Measurements from ENCODE around the gene ZNF474.

Gene ZNF474

GRCh38 chr5:122137702-122138101, 8.4 kb downstream of the ZNF474 start:
- DNase-seq (ENCODE audit: low read depth in 1 of 2, low spot score in 1 of 2), result no peak
- H3K27me3 ChIP-seq (ENCODE audit: insufficient read depth, poor library complexity, severe bottlenecking), result no peaks in the 10 kb centered on the region
- H3K27ac ChIP-seq (replicated peaks), result no peak overlapping the region
- no peak overlapping the region for H3K4me3 ChIP-seq (replicated peaks; ENCODE audit: insufficient read depth, low read length)
- TF ChIP-seq CTCF (IDR thresholded peaks at IDR 0.05; ENCODE audit: insufficient read depth, low read length) (no peak), REST (IDR thresholded peaks at IDR 0.05; ENCODE audit: insufficient replicate concordance, low read depth) (no peak), POLR2AphosphoS5 (IDR thresholded peaks at IDR 0.05; ENCODE audit: low read depth) (no peak), SPI1 (IDR thresholded peaks at IDR 0.05; ENCODE audit: borderline replicate concordance, low read depth) (no peak), GABPA (IDR thresholded peaks at IDR 0.05; ENCODE audit: low read depth) (no peak)

GRCh38 chr5:122138356-122138755, 9.0 kb downstream of the ZNF474 start:
- Histone ChIP-seq H3K4me3 (replicated peaks; ENCODE audit: insufficient read depth, low read length) (no peak overlapping the region), H3K27ac (replicated peaks) (no peak overlapping the region), H3K27me3 (ENCODE audit: insufficient read depth, poor library complexity, severe bottlenecking) (no peaks in the 10 kb centered on the region)
- no peak for DNase-seq (ENCODE audit: low read depth in 1 of 2, low spot score in 1 of 2)
- TF ChIP-seq REST (IDR thresholded peaks at IDR 0.05; ENCODE audit: insufficient replicate concordance, low read depth) (no peak), GABPA (IDR thresholded peaks at IDR 0.05; ENCODE audit: low read depth) (no peak), SPI1 (IDR thresholded peaks at IDR 0.05; ENCODE audit: borderline replicate concordance, low read depth) (no peak), POLR2AphosphoS5 (IDR thresholded peaks at IDR 0.05; ENCODE audit: low read depth) (no peak), CTCF (IDR thresholded peaks at IDR 0.05; ENCODE audit: insufficient read depth, low read length) (no peak)

DNA sequence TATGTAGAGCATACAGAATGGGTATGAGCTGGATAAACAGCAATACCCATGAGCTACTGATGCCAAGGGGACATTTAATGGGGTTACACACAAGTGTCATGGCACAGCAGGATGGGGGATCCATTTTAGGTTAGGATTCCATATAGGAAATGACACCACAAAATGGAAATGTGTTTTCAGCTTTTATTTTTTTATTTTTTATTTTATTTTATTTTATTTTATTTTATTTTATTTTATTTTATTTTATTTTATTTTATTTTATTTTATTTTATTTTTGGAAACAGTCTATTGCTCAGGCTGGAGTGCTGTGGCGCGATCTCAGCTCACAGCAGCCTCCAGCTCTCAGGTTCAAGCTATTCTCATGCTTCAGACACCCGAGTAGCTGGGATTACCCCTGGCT, 11.6 kb downstream of the ZNF474 start:
- DNase-seq (ENCODE audit: low read depth in 1 of 2, low spot score in 1 of 2), result no peak

More for the DNA sequence above, 11.6 kb downstream of the ZNF474 start:
- no peaks in the 10 kb centered on the region for H3K27me3 ChIP-seq (ENCODE audit: insufficient read depth, poor library complexity, severe bottlenecking)
- TF ChIP-seq SPI1 (IDR thresholded peaks at IDR 0.05; ENCODE audit: borderline replicate concordance, low read depth), result no peak
- no peak for TF ChIP-seq CTCF (IDR thresholded peaks at IDR 0.05; ENCODE audit: insufficient read depth, low read length)
- no peak for TF ChIP-seq GABPA (IDR thresholded peaks at IDR 0.05; ENCODE audit: low read depth)
- no peak for TF ChIP-seq REST (IDR thresholded peaks at IDR 0.05; ENCODE audit: insufficient replicate concordance, low read depth)
- no peak for TF ChIP-seq POLR2AphosphoS5 (IDR thresholded peaks at IDR 0.05; ENCODE audit: low read depth)
- H3K27ac ChIP-seq (replicated peaks), result no peak overlapping the region
- H3K4me3 ChIP-seq (replicated peaks; ENCODE audit: insufficient read depth, low read length), result no peak overlapping the region
